DND-41 (cell line): Measurements from ENCODE around the gene JAKMIP2.

Source experiments
- ATAC-seq: fragments of 200-7000 bp; cut with Tn5 transposase; 3 replicates; pipeline ENCODE4 v1.9.1; 2021; ENCODE audit warnings: low read depth; ENCODE audit not compliant: insufficient read depth
- DNase-seq: peaks from one replicate; pipeline ENCODE4 v3.0.0-alpha.2; 2020
- H2AFZ ChIP-seq: 2 replicates; pipeline ENCODE4 v1.6.0; 2012; ENCODE audit warnings: low read depth, low read length
- H3K27ac ChIP-seq: 2 replicates; pipeline ENCODE4 v1.5.1; 2012; ENCODE audit warnings: low read length, inconsistent platforms
- H3K27me3 ChIP-seq: fragments of 200-600 bp; sonication (generic); 2 replicates; pipeline ENCODE4 v1.6.0; 2012; ENCODE audit warnings: low read length, mild to moderate bottlenecking, inconsistent platforms; ENCODE audit not compliant: insufficient read depth, poor library complexity
- H3K36me3 ChIP-seq: 2 replicates; pipeline ENCODE4 v1.5.1; 2012; ENCODE audit warnings: low read length, inconsistent platforms; ENCODE audit not compliant: insufficient read depth
- H3K4me1 ChIP-seq: 2 replicates; pipeline ENCODE4 v1.5.1; 2012; ENCODE audit warnings: mild to moderate bottlenecking, low read length; ENCODE audit not compliant: insufficient read depth
- H3K4me2 ChIP-seq: 2 replicates; pipeline ENCODE4 v1.6.0; 2012; ENCODE audit warnings: mild to moderate bottlenecking, moderate library complexity, low read length, inconsistent platforms; ENCODE audit not compliant: insufficient read depth
- H3K4me3 ChIP-seq, 2 experiments: fragments of 200-600 bp in 1 of 2; shearing (Covaris generic) in 1 of 2; 2 replicates each; pipeline ENCODE4 v1.5.1; 2012 to 2016; ENCODE audit warnings: inconsistent platforms in 2 of 2, low read length in 2 of 2, mild to moderate bottlenecking in 2 of 2, low read depth in 1 of 2, moderate library complexity in 1 of 2
- H3K79me2 ChIP-seq: 2 replicates; pipeline ENCODE4 v1.6.0; 2012; ENCODE audit warnings: low read length, inconsistent platforms; ENCODE audit not compliant: insufficient read depth
- H3K9ac ChIP-seq: 2 replicates; pipeline ENCODE4 v1.6.0; 2012; ENCODE audit warnings: low read depth, mild to moderate bottlenecking, inconsistent platforms, low read length, moderate library complexity
- H3K9me3 ChIP-seq: 2 replicates; pipeline ENCODE4 v1.5.1; 2012; ENCODE audit warnings: low read length, moderate library complexity, mild to moderate bottlenecking, inconsistent platforms; ENCODE audit not compliant: insufficient read depth, severe bottlenecking
- H4K20me1 ChIP-seq: 2 replicates; pipeline ENCODE4 v1.6.0; 2012; ENCODE audit warnings: low read length; ENCODE audit not compliant: insufficient read depth
- EZH2 ChIP-seq: IDR thresholded peaks from 3 replicates; pipeline ENCODE4 v1.6.1; 2012; ENCODE audit warnings: borderline replicate concordance, low read depth, mild to moderate bottlenecking, moderate library complexity, low read length, inconsistent platforms; ENCODE audit not compliant: severe bottlenecking
- TF ChIP-seq, protein P1 (sequence below): IDR thresholded peaks from 2 replicates; pipeline ENCODE4 v1.5.1; 2012; ENCODE audit warnings: borderline replicate concordance, low read length, moderate library complexity, mild to moderate bottlenecking; ENCODE audit not compliant: poor library complexity, severe bottlenecking; ENCODE audit errors: extremely low read depth

The JAKMIP2 gene

DNA sequence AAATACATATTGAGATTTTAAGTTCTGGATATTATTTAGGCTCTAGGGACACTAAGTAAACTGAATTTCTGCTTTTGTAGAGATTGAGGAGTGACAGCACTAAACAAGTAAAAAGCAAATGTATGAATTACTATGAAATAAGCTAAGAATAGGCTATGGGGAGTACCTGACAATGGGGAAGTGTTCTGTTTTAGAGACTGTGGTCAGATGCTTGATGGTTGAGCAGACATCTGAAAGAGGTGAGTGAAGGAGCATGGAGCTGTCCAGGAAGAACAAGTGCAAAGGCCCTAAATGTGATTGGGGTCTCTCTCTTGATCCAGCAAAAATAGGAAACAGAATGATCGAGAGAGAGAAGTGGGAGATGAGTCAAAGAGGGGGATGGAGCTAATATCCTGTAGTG lies 111.7 kb downstream of the JAKMIP2 start:
- Histone ChIP-seq H3K4me1 (no peaks in the 10 kb centered on the region), H2AFZ (no peak overlapping the region), H3K4me3 (no peak overlapping the region), H3K9ac (no peak overlapping the region), H3K79me2 (no peaks in the 10 kb centered on the region), H3K4me2 (no peak overlapping the region), H4K20me1 (no peaks in the 10 kb centered on the region), H3K9me3 (no peaks in the 10 kb centered on the region), H3K36me3 (no peaks in the 10 kb centered on the region), H3K27ac (no peak overlapping the region), H3K27me3 (no peaks in the 10 kb centered on the region)
- TF ChIP-seq, protein P1, sequence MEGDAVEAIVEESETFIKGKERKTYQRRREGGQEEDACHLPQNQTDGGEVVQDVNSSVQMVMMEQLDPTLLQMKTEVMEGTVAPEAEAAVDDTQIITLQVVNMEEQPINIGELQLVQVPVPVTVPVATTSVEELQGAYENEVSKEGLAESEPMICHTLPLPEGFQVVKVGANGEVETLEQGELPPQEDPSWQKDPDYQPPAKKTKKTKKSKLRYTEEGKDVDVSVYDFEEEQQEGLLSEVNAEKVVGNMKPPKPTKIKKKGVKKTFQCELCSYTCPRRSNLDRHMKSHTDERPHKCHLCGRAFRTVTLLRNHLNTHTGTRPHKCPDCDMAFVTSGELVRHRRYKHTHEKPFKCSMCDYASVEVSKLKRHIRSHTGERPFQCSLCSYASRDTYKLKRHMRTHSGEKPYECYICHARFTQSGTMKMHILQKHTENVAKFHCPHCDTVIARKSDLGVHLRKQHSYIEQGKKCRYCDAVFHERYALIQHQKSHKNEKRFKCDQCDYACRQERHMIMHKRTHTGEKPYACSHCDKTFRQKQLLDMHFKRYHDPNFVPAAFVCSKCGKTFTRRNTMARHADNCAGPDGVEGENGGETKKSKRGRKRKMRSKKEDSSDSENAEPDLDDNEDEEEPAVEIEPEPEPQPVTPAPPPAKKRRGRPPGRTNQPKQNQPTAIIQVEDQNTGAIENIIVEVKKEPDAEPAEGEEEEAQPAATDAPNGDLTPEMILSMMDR, result no peak
- TF ChIP-seq EZH2, result no peak
- ATAC-seq (no peak), DNase-seq (no peak)

DNA sequence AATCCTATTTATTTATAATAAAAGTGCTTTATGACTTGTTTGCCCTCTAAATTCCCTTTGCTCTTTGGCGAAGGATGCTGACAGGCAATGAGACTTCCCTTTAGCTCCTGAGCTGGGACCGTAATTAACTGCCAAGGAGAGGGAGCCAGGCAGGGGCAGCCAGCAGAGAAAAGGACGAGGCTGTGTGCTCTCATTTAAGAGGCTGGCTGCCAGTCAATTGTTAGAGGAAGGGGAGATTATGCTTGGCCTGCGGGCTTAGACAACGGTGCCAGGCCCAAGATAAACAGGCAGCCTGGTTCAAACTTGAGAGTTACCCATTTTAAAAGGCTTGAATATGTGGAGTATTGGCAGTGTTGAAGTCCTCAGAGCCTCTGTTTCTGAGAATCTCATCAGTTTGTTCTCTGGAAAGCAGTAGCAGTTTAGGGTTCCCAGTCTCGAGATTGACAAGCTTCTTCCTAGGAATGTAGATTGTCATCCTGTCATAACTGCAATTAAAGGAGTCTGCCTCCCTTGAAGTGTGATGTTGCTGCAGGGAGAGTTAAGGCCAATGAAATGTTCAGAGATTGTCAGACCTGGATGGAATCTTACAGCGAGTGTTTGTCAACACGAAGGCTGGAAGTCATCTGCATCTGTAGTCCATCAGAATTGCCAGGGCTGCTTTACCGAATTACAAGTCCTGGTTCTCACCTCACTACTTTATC lies 113.2 kb downstream of the JAKMIP2 start:
- H3K4me1 ChIP-seq, result no peaks in the 10 kb centered on the region
- ATAC-seq (no peak), DNase-seq (no peak)
- no peaks in the 10 kb centered on the region for H3K9me3 ChIP-seq
- H3K4me2 ChIP-seq, result no peak overlapping the region
- no peaks in the 10 kb centered on the region for H3K36me3 ChIP-seq
- H3K27me3 ChIP-seq, result no peaks in the 10 kb centered on the region
- no peak overlapping the region for H3K9ac ChIP-seq
- no peak for TF ChIP-seq EZH2
- TF ChIP-seq, protein P1, result no peak
- no peak overlapping the region for H2AFZ ChIP-seq
- H3K79me2 ChIP-seq, result no peaks in the 10 kb centered on the region
- no peak overlapping the region for H3K4me3 ChIP-seq
- H3K27ac ChIP-seq, result no peak overlapping the region
- H4K20me1 ChIP-seq, result no peaks in the 10 kb centered on the region

DNA sequence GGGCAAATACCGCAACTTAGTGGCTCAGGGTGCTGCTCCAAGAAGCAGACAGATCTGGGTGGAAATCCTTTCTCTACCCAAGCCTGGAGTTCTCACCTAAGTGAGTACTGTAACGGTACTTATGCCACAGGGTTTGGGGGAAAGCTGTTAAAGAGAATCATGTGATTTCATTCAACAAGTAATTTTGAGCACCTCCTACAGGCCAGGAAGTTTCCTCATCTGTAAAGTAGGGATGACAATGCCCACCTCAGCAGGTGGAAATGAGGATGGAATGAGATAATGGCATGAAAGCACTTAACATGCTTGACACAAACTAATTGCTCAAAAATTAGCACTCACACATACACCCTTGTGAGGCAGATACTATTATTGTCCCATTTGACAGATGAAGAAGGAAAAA lies 114.1 kb downstream of the JAKMIP2 start:
- Histone ChIP-seq H2AFZ (no peak overlapping the region), H3K79me2 (no peaks in the 10 kb centered on the region), H3K9me3 (no peaks in the 10 kb centered on the region), H3K9ac (no peak overlapping the region), H3K27ac (no peak overlapping the region), H3K27me3 (no peaks in the 10 kb centered on the region), H3K4me2 (no peak overlapping the region), H4K20me1 (no peaks in the 10 kb centered on the region), H3K4me1 (no peaks in the 10 kb centered on the region), H3K36me3 (no peaks in the 10 kb centered on the region), H3K4me3 (no peak overlapping the region)
- DNase-seq (no peak), ATAC-seq (no peak)
- TF ChIP-seq, protein P1, result no peak
- no peak for TF ChIP-seq EZH2

GRCh38 chr5:147667363-147667762 lies 115.2 kb downstream of the JAKMIP2 start:
- DNase-seq (no peak), ATAC-seq (no peak)
- Histone ChIP-seq H4K20me1 (no peaks in the 10 kb centered on the region), H3K79me2 (no peaks in the 10 kb centered on the region), H3K4me2 (no peak overlapping the region), H2AFZ (no peak overlapping the region), H3K27me3 (no peaks in the 10 kb centered on the region), H3K4me3 (no peak overlapping the region), H3K9me3 (no peaks in the 10 kb centered on the region), H3K27ac (no peak overlapping the region), H3K4me1 (no peaks in the 10 kb centered on the region), H3K9ac (no peak overlapping the region), H3K36me3 (no peaks in the 10 kb centered on the region)
- TF ChIP-seq, protein P1, result no peak
- no peak for TF ChIP-seq EZH2
